Muscle layer of colon (tissue), 2 donors: ENCODE results near the gene CEP57L1.
"Not testable (repeated sequence)": the region's sequence is repeated elsewhere in the genome, so short reads cannot be mapped to it uniquely, and the experiment has no call there.

Experiments
- H3K27ac ChIP-seq: one replicate; pipeline ENCODE4 v1.7.0; 2013; ENCODE audit warnings: low read depth, mild to moderate bottlenecking, low read length, moderate library complexity
- H3K27me3 ChIP-seq, 2 donors: one replicate each; pipeline ENCODE4 v1.7.0; 2013; ENCODE audit warnings: low read length in 2 of 2, mild to moderate bottlenecking in 2 of 2; ENCODE audit not compliant: insufficient read depth in 2 of 2, control insufficient read depth in 1 of 2
- H3K36me3 ChIP-seq: one replicate; pipeline ENCODE4 v1.7.0; 2013; ENCODE audit warnings: mild to moderate bottlenecking, low read length; ENCODE audit not compliant: insufficient read depth
- H3K4me1 ChIP-seq: one replicate; pipeline ENCODE4 v1.7.0; 2013; ENCODE audit warnings: mild to moderate bottlenecking, low read length; ENCODE audit not compliant: insufficient read depth
- H3K4me3 ChIP-seq, 2 donors: one replicate each; pipeline ENCODE4 v1.7.0; 2013; ENCODE audit warnings: low read length in 2 of 2, low read depth in 1 of 2, mild to moderate bottlenecking in 1 of 2, moderate library complexity in 1 of 2
- H3K9ac ChIP-seq: one replicate; pipeline ENCODE4 v1.7.0; 2013; ENCODE audit warnings: low read length
- H3K9me3 ChIP-seq: one replicate; pipeline ENCODE4 v1.7.0; 2013; ENCODE audit warnings: mild to moderate bottlenecking, low read length
- donor health status: abdominal sarcoma.
- donor health status: Adenocarcinoma of cecum.

Gene CEP57L1

DNA sequence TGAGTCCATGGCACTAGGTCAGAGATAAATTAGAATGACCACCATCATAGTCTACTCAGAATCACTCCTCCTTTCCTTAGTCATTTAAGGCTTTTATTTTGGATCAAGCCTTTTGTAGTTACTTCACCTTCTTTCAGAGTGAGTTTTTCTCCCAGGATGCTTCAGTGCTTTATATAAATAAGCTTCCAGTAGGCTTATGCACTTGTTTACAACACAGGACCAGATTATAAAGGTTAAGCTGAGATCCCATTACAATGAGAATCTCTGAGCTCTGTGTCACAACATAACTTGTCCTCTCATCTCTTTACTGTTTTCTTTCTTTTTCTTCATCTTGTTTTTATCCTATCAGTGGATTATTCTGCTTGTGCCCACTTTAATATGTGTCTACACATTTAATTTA lies 47.9 kb downstream of the CEP57L1 start:
- Histone ChIP-seq H3K36me3 (no peaks in the 10 kb centered on the region), H3K27ac (no peak overlapping the region), H3K9ac (no peak overlapping the region), H3K4me1 (no peaks in the 10 kb centered on the region), H3K9me3 (no peaks in the 10 kb centered on the region), H3K27me3 (no peaks in the 10 kb centered on the region), H3K4me3 (no peak overlapping the region)

DNA sequence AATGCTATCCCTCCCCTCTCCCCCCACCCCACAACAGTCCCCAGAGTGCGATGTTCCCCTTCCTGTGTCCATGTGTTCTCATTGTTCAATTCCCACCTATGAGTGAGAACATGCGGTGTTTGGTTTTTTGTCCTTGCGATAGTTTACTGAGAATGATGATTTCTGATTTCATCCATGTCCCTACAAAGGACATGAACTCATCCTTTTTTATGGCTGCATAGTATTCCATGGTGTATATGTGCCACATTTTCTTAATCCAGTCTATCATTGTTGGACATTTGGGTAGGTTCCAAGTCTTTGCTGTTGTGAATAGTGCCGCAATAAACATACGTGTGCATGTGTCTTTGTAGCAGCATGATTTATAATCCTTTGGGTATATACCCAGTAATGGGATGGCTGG lies 52.9 kb downstream of the CEP57L1 start:
- H3K9ac ChIP-seq, H3K27ac ChIP-seq, H3K36me3 ChIP-seq, H3K9me3 ChIP-seq, H3K4me3 ChIP-seq, H3K4me1 ChIP-seq, H3K27me3 ChIP-seq: not testable (repeated sequence)

DNA sequence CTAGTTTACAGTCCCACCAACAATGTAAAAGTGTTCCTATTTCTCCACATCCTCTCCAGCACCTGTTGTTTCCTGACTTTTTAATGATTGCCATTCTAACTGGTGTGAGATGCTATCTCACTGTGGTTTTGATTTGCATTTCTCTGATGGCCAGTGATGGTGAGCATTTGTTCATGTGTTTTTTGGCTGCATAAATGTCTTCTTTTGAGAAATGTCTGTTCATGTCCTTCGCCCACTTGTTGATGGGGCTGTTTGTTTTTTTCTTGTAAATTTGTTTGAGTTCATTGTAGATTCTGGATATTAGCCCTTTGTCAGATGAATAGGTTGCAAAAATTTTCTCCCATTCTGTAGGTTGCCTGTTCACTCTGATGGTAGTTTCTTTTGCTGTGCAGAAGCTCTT lies 53.4 kb downstream of the CEP57L1 start:
- H3K9me3 ChIP-seq, H3K36me3 ChIP-seq, H3K4me3 ChIP-seq, H3K4me1 ChIP-seq, H3K9ac ChIP-seq, H3K27ac ChIP-seq, H3K27me3 ChIP-seq: not testable (repeated sequence)

DNA sequence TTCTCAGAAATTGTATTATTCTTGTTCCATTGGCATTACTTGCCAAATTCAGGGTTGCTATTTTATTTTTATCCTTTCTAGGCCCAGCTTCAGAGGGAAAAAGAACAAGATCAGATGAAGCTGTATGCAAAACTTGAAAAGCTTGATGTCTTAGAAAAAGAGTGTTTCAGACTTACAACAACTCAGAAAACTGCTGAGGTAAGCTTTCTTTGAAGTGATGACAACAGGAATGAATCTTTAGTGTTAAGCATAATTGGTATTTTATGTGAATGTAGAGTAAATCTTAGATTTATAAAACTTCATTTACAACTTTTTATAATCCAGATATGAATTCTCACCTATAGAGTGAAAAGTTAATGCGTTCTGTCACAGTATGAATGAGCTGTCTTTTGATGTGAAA lies 58.4 kb downstream of the CEP57L1 start:
- no peak overlapping the region for H3K27ac ChIP-seq
- H3K27me3 ChIP-seq, result no peaks in the 10 kb centered on the region
- no peaks in the 10 kb centered on the region for H3K9me3 ChIP-seq
- H3K9ac ChIP-seq, result no peak overlapping the region
- H3K4me1 ChIP-seq, result no peaks in the 10 kb centered on the region
- H3K4me3 ChIP-seq, result no peak overlapping the region
- peaks cover 6% of the 10 kb centered on the region for H3K36me3 ChIP-seq

DNA sequence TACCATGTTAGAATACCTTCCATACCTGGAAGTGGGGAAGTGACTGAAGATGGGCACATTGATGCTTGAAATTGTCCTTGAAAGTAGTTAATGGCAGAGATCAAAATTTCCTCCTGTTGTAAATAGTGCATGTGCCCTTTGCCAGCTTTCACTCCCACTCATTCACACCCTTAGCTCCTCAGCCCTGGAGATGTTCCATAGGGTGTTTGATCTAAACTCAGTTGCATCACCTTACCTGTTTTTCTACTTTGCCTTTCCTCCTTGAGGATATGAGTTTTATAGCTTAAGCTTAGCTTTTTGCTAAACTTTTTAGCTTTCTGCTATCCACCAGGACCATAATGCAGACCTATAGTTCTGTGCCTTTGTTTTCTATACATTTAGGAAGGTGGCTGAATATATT lies 69.0 kb downstream of the CEP57L1 start:
- Histone ChIP-seq H3K27ac (no peak overlapping the region), H3K27me3 (no peaks in the 10 kb centered on the region), H3K9me3 (no peaks in the 10 kb centered on the region), H3K36me3 (peaks cover 12% of the 10 kb centered on the region), H3K4me1 (no peaks in the 10 kb centered on the region), H3K9ac (no peak overlapping the region), H3K4me3 (no peak overlapping the region)

DNA sequence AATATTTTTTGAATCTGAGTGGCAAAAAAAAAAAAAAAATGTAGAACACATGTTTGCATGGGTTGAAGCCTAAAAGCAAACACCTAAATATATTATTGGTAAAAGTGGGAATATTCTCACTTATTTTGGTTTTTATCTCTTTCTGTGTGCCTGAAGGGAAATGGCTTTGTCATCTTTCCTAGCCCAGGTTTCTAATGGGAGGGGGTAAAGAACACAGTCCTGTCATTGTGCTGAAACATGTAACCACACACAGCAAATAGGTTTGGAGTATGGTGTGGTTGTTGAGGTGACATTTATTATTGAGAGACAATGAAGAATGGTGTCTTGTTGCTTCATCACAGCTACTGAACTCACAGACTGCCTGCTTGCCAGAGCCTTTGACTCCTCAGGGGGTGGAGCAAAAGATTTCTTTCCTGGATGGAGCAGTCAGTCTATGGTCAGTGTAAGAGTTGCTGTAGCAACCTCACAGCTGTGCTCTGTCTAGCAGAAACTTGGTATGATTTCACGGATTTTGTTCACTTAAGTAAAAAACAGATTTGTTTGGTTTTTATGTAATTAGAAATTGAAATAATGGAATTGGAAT lies 70.2 kb downstream of the CEP57L1 start:
- Histone ChIP-seq H3K4me1 (no peaks in the 10 kb centered on the region), H3K27ac (no peak overlapping the region), H3K9me3 (no peaks in the 10 kb centered on the region), H3K36me3 (peaks cover 7% of the 10 kb centered on the region), H3K27me3 (no peaks in the 10 kb centered on the region), H3K4me3 (no peak overlapping the region), H3K9ac (no peak overlapping the region)

DNA sequence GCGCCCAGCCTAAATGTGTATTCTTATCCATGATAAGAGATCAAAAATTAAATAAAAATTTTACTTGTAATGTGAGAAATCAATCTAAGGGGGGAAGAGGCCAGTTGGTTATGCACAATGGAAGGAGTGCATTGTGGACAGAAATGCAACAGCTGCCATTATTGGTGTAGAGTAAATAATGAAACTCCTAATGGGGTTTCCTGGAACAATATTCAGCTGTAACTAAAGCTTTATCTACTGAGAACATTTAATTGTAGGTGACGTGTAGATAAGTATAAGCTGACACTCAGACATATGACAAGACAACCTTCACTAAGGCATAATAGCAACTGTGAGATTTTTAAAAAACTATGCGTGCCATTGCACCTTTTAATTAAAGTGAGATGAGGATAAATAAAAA lies 71.4 kb downstream of the CEP57L1 start:
- Histone ChIP-seq H3K9ac (no peak overlapping the region), H3K9me3 (no peaks in the 10 kb centered on the region), H3K4me1 (no peaks in the 10 kb centered on the region), H3K4me3 (no peak overlapping the region), H3K27ac (no peak overlapping the region), H3K36me3 (no peaks in the 10 kb centered on the region), H3K27me3 (no peaks in the 10 kb centered on the region)

DNA sequence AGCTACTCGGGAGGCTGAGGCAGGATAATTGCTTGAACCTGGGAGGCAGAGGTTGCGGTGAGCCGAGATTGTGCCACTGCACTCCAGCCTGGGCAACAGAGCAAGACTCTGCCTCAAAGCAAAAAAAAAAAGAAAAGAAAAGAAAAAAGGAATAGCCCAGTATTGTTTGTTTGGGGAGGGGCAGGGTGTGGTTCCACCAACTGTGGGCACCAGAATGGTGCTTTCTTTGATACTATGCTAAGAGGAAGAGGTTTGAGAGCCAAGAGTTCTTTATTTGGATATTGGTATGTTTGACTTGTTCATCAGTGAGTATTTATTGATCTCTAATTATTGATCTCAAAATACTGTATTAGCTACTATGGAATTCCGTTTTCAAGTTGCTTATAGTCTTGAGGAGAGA lies 72.3 kb downstream of the CEP57L1 start:
- H3K4me1 ChIP-seq, result no peaks in the 10 kb centered on the region
- H3K36me3 ChIP-seq, result no peaks in the 10 kb centered on the region
- no peak overlapping the region for H3K27ac ChIP-seq
- no peak overlapping the region for H3K9ac ChIP-seq
- no peaks in the 10 kb centered on the region for H3K27me3 ChIP-seq
- no peak overlapping the region for H3K4me3 ChIP-seq
- no peaks in the 10 kb centered on the region for H3K9me3 ChIP-seq

DNA sequence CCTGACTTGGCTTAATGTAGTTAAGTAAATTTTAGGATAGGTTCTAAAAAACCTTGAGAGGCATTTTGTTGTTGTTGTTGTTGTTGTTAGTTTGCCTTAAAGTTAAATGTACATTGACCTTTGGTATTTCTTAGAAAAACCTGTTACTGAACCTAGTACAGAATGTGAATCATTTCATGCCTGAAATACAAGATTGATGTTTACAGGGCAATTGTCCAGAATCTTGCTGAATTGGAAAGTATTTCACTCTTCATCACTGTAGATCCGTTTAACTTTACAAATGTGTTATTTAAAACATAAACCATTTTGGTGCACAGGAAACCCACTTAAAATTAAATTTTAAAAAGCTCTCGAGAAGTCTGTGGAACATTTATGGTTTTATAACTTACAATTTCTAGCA lies 75.0 kb downstream of the CEP57L1 start:
- H3K9me3 ChIP-seq, result no peaks in the 10 kb centered on the region
- no peak overlapping the region for H3K4me3 ChIP-seq
- no peaks in the 10 kb centered on the region for H3K27me3 ChIP-seq
- no peaks in the 10 kb centered on the region for H3K4me1 ChIP-seq
- H3K9ac ChIP-seq, result no peak overlapping the region
- H3K36me3 ChIP-seq, result no peaks in the 10 kb centered on the region
- no peak overlapping the region for H3K27ac ChIP-seq

DNA sequence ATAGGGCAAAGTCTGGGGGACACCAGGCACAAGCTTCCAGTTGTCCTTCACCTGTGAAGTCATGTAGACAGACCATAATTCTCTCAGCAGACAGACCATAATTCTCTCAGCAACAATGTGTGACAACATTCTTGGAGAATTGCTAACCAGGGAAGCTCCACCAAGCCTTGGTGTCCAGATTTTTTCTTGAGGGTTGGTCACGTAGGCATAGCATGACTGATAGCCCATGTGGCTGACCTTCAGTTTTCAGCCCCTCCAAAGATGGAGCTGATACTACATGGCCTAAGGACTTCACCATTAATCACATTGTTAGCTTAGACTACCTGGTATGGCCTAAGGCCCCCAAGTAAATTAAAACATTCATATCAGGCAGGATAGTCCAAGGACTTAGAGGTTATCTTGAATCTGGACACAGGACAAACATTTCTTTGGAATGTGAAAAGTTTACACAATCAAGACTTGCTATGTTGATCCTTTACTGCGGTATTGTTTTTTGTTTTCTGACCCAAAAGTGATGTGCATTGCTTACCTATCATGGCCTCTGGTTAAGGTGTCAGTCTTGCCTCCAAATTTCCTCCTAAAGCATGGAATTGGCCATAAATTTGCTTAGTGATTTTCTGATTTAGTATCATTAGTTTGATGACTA lies 76.9 kb downstream of the CEP57L1 start:
- H3K36me3 ChIP-seq, result no peaks in the 10 kb centered on the region
- H3K27me3 ChIP-seq, result no peaks in the 10 kb centered on the region
- no peak overlapping the region for H3K27ac ChIP-seq
- no peaks in the 10 kb centered on the region for H3K4me1 ChIP-seq
- H3K4me3 ChIP-seq, result no peak overlapping the region
- H3K9ac ChIP-seq, result no peak overlapping the region
- no peaks in the 10 kb centered on the region for H3K9me3 ChIP-seq

DNA sequence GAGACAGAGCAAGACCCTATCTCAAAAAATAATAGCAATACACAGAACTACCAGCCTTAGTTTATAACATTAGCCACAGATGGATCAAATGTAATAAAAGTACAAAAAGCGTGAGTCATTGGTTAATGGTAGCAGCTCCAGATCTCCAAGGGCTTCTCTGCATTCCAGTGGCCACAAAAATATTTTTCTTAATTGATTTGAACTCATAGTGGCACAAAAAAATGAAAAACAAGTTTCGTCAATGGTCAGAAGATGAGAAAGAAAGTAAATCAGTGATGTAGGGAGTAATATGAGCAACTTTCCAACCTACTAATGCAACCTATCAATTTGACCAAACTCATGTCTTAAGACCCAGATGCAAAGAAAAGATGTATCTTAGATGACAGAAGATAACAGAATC lies 79.6 kb downstream of the CEP57L1 start:
- no peaks in the 10 kb centered on the region for H3K9me3 ChIP-seq
- no peak overlapping the region for H3K27ac ChIP-seq
- no peak overlapping the region for H3K4me3 ChIP-seq
- H3K9ac ChIP-seq, result no peak overlapping the region
- no peaks in the 10 kb centered on the region for H3K4me1 ChIP-seq
- H3K27me3 ChIP-seq, result no peaks in the 10 kb centered on the region
- no peaks in the 10 kb centered on the region for H3K36me3 ChIP-seq

DNA sequence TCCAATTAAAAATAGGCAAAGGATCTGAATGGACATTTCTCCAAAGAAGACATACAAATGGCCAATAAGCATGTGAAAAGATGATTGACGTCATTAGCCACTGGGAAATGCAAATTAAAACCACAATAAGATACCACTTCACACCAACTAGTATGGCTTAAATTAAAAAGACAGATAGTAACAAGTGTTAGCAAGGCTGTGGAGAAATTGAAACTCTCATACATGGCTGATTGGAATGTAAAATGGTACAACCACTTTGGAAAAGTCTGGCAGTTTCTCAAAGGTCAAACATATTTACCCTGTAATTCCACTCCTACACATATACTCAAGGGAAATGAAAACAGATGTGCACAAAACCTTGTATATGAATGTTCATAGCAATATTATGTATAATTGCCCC lies 83.6 kb downstream of the CEP57L1 start:
- Histone ChIP-seq H3K4me3 (no peak overlapping the region), H3K9ac (no peak overlapping the region), H3K27me3 (peaks cover 0 to 3% of the 10 kb centered on the region in 2 donors), H3K9me3 (no peaks in the 10 kb centered on the region), H3K4me1 (no peaks in the 10 kb centered on the region), H3K36me3 (no peaks in the 10 kb centered on the region), H3K27ac (no peak overlapping the region)
